GM23338 (cell line): ENCODE measurements around the gene ZBTB7B.

Source experiments
- EZH2 ChIP-seq: fragments of 200-600 bp; sonication (generic); IDR thresholded peaks from one replicate; pipeline ENCODE4 v1.8.0; 2017; ENCODE audit warnings: antibody characterized with exemption, mild to moderate bottlenecking, low read depth; ENCODE audit not compliant: unreplicated experiment
- JUNB ChIP-seq: IDR thresholded peaks from one replicate; pipeline ENCODE4 v1.6.1; 2016; ENCODE audit warnings: antibody characterized with exemption; ENCODE audit not compliant: unreplicated experiment
- POLR2AphosphoS5 ChIP-seq: IDR thresholded peaks from 2 replicates; pipeline ENCODE4 v1.6.1; 2016; ENCODE audit warnings: antibody characterized with exemption, low read depth
- TF ChIP-seq, protein P1 (sequence below), 2 experiments: fragments of 200-600 bp in 1 of 2; sonication (generic) in 1 of 2; conservative IDR thresholded peaks; 2 replicates each; pipeline versions ENCODE4 v1.5.1 to v1.6.1; 2016 to 2017; ENCODE audit warnings: antibody characterized with exemption in 2 of 2, low read depth in 2 of 2, mild to moderate bottlenecking in 2 of 2, moderate library complexity in 1 of 2
- TF ChIP-seq, protein P2 (sequence below): IDR thresholded peaks from one replicate; pipeline ENCODE4 v1.6.1; 2018; ENCODE audit warnings: antibody characterized with exemption; ENCODE audit not compliant: unreplicated experiment

DNA sequence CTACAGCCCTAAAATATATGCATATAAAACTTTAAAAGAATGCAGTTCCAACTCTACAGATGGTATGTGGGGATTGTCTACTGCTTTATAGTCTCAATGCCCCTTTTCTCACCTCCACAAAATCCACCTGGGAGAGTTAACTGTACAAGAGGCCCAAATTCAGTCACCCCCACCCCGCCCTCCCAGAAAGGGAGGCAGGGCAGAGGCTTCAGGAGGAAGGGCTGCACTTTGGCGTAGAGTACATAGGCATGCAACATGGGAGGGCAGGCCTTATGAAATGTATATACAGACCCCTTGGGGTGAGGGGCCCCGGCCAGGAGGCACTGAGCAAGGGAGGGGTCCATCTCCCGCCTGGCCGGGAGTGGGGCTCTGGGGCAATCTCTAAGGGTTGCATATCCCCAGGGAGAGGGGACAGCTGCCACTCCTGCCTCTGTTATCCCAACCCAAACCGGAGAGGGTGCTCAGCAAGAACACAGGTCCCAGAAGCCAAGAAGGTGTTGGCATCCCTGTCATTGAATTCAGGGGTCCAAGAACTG, 39.7 kb upstream of the ZBTB7B start:
- TF ChIP-seq, protein P1, sequence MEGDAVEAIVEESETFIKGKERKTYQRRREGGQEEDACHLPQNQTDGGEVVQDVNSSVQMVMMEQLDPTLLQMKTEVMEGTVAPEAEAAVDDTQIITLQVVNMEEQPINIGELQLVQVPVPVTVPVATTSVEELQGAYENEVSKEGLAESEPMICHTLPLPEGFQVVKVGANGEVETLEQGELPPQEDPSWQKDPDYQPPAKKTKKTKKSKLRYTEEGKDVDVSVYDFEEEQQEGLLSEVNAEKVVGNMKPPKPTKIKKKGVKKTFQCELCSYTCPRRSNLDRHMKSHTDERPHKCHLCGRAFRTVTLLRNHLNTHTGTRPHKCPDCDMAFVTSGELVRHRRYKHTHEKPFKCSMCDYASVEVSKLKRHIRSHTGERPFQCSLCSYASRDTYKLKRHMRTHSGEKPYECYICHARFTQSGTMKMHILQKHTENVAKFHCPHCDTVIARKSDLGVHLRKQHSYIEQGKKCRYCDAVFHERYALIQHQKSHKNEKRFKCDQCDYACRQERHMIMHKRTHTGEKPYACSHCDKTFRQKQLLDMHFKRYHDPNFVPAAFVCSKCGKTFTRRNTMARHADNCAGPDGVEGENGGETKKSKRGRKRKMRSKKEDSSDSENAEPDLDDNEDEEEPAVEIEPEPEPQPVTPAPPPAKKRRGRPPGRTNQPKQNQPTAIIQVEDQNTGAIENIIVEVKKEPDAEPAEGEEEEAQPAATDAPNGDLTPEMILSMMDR (conservative IDR thresholded peaks at IDR 0.05; ENCODE audit: low read depth in 2 of 2): no peak
- TF ChIP-seq, protein P2, sequence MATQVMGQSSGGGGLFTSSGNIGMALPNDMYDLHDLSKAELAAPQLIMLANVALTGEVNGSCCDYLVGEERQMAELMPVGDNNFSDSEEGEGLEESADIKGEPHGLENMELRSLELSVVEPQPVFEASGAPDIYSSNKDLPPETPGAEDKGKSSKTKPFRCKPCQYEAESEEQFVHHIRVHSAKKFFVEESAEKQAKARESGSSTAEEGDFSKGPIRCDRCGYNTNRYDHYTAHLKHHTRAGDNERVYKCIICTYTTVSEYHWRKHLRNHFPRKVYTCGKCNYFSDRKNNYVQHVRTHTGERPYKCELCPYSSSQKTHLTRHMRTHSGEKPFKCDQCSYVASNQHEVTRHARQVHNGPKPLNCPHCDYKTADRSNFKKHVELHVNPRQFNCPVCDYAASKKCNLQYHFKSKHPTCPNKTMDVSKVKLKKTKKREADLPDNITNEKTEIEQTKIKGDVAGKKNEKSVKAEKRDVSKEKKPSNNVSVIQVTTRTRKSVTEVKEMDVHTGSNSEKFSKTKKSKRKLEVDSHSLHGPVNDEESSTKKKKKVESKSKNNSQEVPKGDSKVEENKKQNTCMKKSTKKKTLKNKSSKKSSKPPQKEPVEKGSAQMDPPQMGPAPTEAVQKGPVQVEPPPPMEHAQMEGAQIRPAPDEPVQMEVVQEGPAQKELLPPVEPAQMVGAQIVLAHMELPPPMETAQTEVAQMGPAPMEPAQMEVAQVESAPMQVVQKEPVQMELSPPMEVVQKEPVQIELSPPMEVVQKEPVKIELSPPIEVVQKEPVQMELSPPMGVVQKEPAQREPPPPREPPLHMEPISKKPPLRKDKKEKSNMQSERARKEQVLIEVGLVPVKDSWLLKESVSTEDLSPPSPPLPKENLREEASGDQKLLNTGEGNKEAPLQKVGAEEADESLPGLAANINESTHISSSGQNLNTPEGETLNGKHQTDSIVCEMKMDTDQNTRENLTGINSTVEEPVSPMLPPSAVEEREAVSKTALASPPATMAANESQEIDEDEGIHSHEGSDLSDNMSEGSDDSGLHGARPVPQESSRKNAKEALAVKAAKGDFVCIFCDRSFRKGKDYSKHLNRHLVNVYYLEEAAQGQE: no peak
- no peak for TF ChIP-seq JUNB
- 0 out of 2 replicates have a peak, but pooled peaks have one; percentile 18 for TF ChIP-seq POLR2AphosphoS5
- no peak for TF ChIP-seq EZH2
